Middle frontal gyrus (tissue), 1 donor: ENCODE results near the gene SPAG16.

Experiments
- DNase-seq: peaks from one replicate; pipeline ENCODE4 v3.0.0-alpha.2; 2015; ENCODE audit warnings: low spot score; ENCODE audit errors: extremely low spot score

Gene SPAG16

GRCh38 chr2:214139630-214140284 lies 855.5 kb downstream of the SPAG16 start:
- no peak for DNase-seq

- DNase-seq: no peak
Observed at GRCh38 chr2:214156971-214157370, 872.7 kb downstream of the SPAG16 start.

- DNase-seq: no peak
Observed at GRCh38 chr2:214158851-214159250, 874.6 kb downstream of the SPAG16 start.

- no peak for DNase-seq
Observed at GRCh38 chr2:214169281-214169680, 885.0 kb downstream of the SPAG16 start.

GRCh38 chr2:214169736-214170135 lies 885.5 kb downstream of the SPAG16 start:
- DNase-seq: no peak

GRCh38 chr2:214174563-214174962 lies 890.3 kb downstream of the SPAG16 start:
- no peak for DNase-seq

- no peak for DNase-seq
Observed at GRCh38 chr2:214180071-214180470, 895.8 kb downstream of the SPAG16 start.

- no peak for DNase-seq
Observed at GRCh38 chr2:214180686-214181085, 896.4 kb downstream of the SPAG16 start.

- no peak for DNase-seq
Observed at GRCh38 chr2:214184461-214184860, 900.2 kb downstream of the SPAG16 start.

- no peak for DNase-seq
Observed at GRCh38 chr2:214185546-214185945, 901.3 kb downstream of the SPAG16 start.

- DNase-seq: no peak
Observed at GRCh38 chr2:214192711-214193110, 908.4 kb downstream of the SPAG16 start.

GRCh38 chr2:214193943-214194342 lies 909.7 kb downstream of the SPAG16 start:
- DNase-seq: no peak

GRCh38 chr2:214196260-214196659 lies 912.0 kb downstream of the SPAG16 start:
- no peak for DNase-seq

GRCh38 chr2:214201892-214202291 lies 917.6 kb downstream of the SPAG16 start:
- no peak for DNase-seq

GRCh38 chr2:214203214-214203613 lies 919.0 kb downstream of the SPAG16 start:
- no peak for DNase-seq

GRCh38 chr2:214203744-214204289 lies 919.6 kb downstream of the SPAG16 start:
- DNase-seq: no peak

GRCh38 chr2:214215107-214215506 lies 930.8 kb downstream of the SPAG16 start:
- DNase-seq: no peak

- no peak for DNase-seq
Observed at GRCh38 chr2:214217136-214217535, 932.9 kb downstream of the SPAG16 start.

GRCh38 chr2:214217599-214217998 lies 933.3 kb downstream of the SPAG16 start:
- no peak for DNase-seq

GRCh38 chr2:214220251-214220650 lies 936.0 kb downstream of the SPAG16 start:
- no peak for DNase-seq

- no peak for DNase-seq
Observed at GRCh38 chr2:214226061-214226460, 941.8 kb downstream of the SPAG16 start.

GRCh38 chr2:214232271-214232670 lies 948.0 kb downstream of the SPAG16 start:
- DNase-seq: no peak

GRCh38 chr2:214233164-214233563 lies 948.9 kb downstream of the SPAG16 start:
- DNase-seq: no peak
